Right lobe of liver (tissue), 6 donors: ENCODE data around the gene MGAT3. TPM values are rescaled to one million over a fixed set of nuclear protein-coding genes. Genes with fewer than 3 reads are reported as not detected.

Experiments
- ATAC-seq, 4 donors: fragments of 200-7000 bp; cut with Tn5 transposase; one replicate each; pipeline ENCODE4 v1.9.1; 2020; ENCODE audit warnings: mild to moderate bottlenecking in 4 of 4, moderate library complexity in 4 of 4
- DNase-seq, 3 donors: peaks; one replicate each; pipeline ENCODE4 v3.0.0-alpha.2; 2020
- H3K27ac ChIP-seq, 3 donors: fragments of 200-600 bp; one replicate each; pipeline ENCODE4 v1.8.0; 2022
- H3K27me3 ChIP-seq, 2 donors: fragments of 200-600 bp; one replicate each; pipeline ENCODE4 v1.8.0; 2022
- H3K36me3 ChIP-seq, 4 donors: fragments of 200-600 bp; sonication (generic) in 1 of 4; one replicate each; pipeline versions ENCODE4 v1.5.1 to v1.8.0; 2017 to 2022; ENCODE audit warnings: control low read depth in 1 of 4
- H3K4me1 ChIP-seq, 4 donors: fragments of 200-600 bp; sonication (generic) in 1 of 4; one replicate each; pipeline versions ENCODE4 v1.5.1 to v1.8.0; 2017 to 2022; ENCODE audit warnings: control low read depth in 1 of 4
- H3K4me3 ChIP-seq, 3 donors: fragments of 200-600 bp; one replicate each; pipeline ENCODE4 v1.8.0; 2022
- H3K9me3 ChIP-seq, 4 donors: fragments of 200-600 bp; sonication (generic) in 1 of 4; one replicate each; pipeline versions ENCODE4 v1.5.1 to v1.8.0; 2017 to 2022; ENCODE audit warnings: control low read depth in 1 of 4
- CTCF ChIP-seq, 4 donors: fragments of 200-600 bp in 3 of 4; fragments of 450-650 bp in 1 of 4; IDR thresholded peaks; one replicate each; pipeline versions ENCODE4 v1.5.1 to v1.8.0; 2016 to 2022; ENCODE audit warnings: antibody characterized with exemption in 4 of 4, mild to moderate bottlenecking in 2 of 4
- POLR2A ChIP-seq: fragments of 450-650 bp; IDR thresholded peaks from one replicate; pipeline ENCODE4 v1.6.1; 2017; ENCODE audit warnings: antibody characterized with exemption, mild to moderate bottlenecking
- WGBS: methylation state at CpG from one replicate; pipeline ENCODE4 v1.1.6; 2018; ENCODE audit warnings: low coverage, low lambda C conversion rate; ENCODE audit not compliant: insufficient coverage; ENCODE audit errors: missing lambda C conversion rate; 5-methylcytosine and 5-hydroxymethylcytosine counted together
- intact Hi-C, 2 donors: fragments of 100-400 bp; cut with DNase I; formaldehyde crosslinking; loops; one replicate each; pipeline versions ENCODE4 v1.11.2 to v1.14.1; 2022
- total RNA-seq, 6 experiments: library from RNA; depleted of rRNA in 2 of 6; stranded (reverse); fragments of >200 nt in 2 of 6; fragmentation: NEBNext Ultra II Directional in 3 of 6; extraction: Animal tissue kit (Norgen Biotek cat#: 25700) in 3 of 6; gene quantifications; one replicate each; pipeline versions ENCODE4 v1.1.0 to v1.2.4, GENCODE V29; 2016 to 2023
- donor health status: DM: no; HTN: yes; CAD: no.
- donor health status: DM: no; HTN: no; CAD: no.
- donor health status: DM: no; HTN: no; CAD: no.
- donor health status: DM: no; HTN: yes; CAD: no.
- donor health status: DM: no; HTN: yes; CAD: no.

Gene MGAT3
- total RNA-seq, 6 experiments from 2014 or later: 0.05 to 0.38 (median 0.07) TPM; not detected in 1

GRCh38 chr22:39463931-39464390, 7.1 kb downstream of the MGAT3 start:
- H3K27ac ChIP-seq: peak overlapping the region in 1 of 3 donors; percentile 12
- H3K9me3 ChIP-seq: no peaks in the 10 kb centered on the region
- TF ChIP-seq CTCF (IDR thresholded peaks at IDR 0.05): no peak
- no peak for TF ChIP-seq POLR2A
- peak; percentile 81 to 89 (median 88) for DNase-seq
- intact Hi-C loops: no loop called here
- ATAC-seq: peak; percentile 47 to 91 (median 86)
- H3K4me3 ChIP-seq: no peak overlapping the region
- WGBS: 23% methylated on average over 4 of the region's 10 CpGs
- H3K27me3 ChIP-seq: no peaks in the 10 kb centered on the region
- H3K36me3 ChIP-seq: no peaks in the 10 kb centered on the region
- H3K4me1 ChIP-seq: peaks cover 0 to 8% (median 0%) of the 10 kb centered on the region in 4 donors

GRCh38 chr22:39466228-39467006, 9.6 kb downstream of the MGAT3 start:
- Histone ChIP-seq H3K9me3 (no peaks in the 10 kb centered on the region), H3K4me1 (peaks cover 0 to 13% (median 0%) of the 10 kb centered on the region in 4 donors), H3K4me3 (no peak overlapping the region), H3K27ac (no peak overlapping the region), H3K27me3 (no peaks in the 10 kb centered on the region), H3K36me3 (no peaks in the 10 kb centered on the region)
- DNase-seq (no peak), ATAC-seq (no peak)
- 74% methylated on average over 8 of the region's 21 CpGs for WGBS
- intact Hi-C loops: no loop called here
- TF ChIP-seq POLR2A: no peak
- no peak for TF ChIP-seq CTCF (IDR thresholded peaks at IDR 0.05)

GRCh38 chr22:39467390-39467895, 10.6 kb downstream of the MGAT3 start:
- Histone ChIP-seq H3K4me3 (no peak overlapping the region), H3K4me1 (peaks cover 0 to 19% (median 0%) of the 10 kb centered on the region in 4 donors), H3K27me3 (no peaks in the 10 kb centered on the region), H3K27ac (no peak overlapping the region), H3K9me3 (no peaks in the 10 kb centered on the region), H3K36me3 (no peaks in the 10 kb centered on the region)
- TF ChIP-seq CTCF (IDR thresholded peaks at IDR 0.05) (no peak), POLR2A (no peak)
- DNase-seq (no peak), ATAC-seq (no peak)
- intact Hi-C loops: no loop called here
- WGBS: 72% methylated on average over 14 of the region's 17 CpGs

- TF ChIP-seq POLR2A (no peak), CTCF (IDR thresholded peaks at IDR 0.05) (no peak)
These were observed 11.9 kb downstream of the MGAT3 start for GRCh38 chr22:39468487-39469325.

More at GRCh38 chr22:39468487-39469325, 11.9 kb downstream of the MGAT3 start:
- Histone ChIP-seq H3K9me3 (no peaks in the 10 kb centered on the region), H3K27ac (no peak overlapping the region), H3K4me3 (no peak overlapping the region), H3K36me3 (no peaks in the 10 kb centered on the region), H3K27me3 (no peaks in the 10 kb centered on the region), H3K4me1 (peaks cover 0 to 17% (median 0%) of the 10 kb centered on the region in 4 donors)
- ATAC-seq (no peak), DNase-seq (no peak)
- WGBS: 76% methylated on average over 7 of the region's 18 CpGs
- intact Hi-C loops: no loop called here
